Renal cortical epithelial cell (primary cell): ENCODE results near the gene EPS15. TPM values are rescaled to one million over a fixed set of nuclear protein-coding genes. Genes with fewer than 3 reads are reported as not detected.
"Not testable (repeated sequence)": the region's sequence is repeated elsewhere in the genome, so short reads cannot be mapped to it uniquely, and the experiment has no call there.

ENCODE experiments used
- DNase-seq: peaks from one replicate; pipeline ENCODE4 v3.0.0-alpha.2; 2011; ENCODE audit warnings: low read depth
- total RNA-seq: library from RNA; depleted of rRNA; stranded (reverse); fragments of >200 nt; gene quantifications from 2 replicates; pipeline ENCODE4 v1.2.3, GENCODE V29; 2014

The EPS15 gene
- total RNA-seq, 1 donor from 2014 or later, result 67.6 TPM

- DNase-seq, result no peak
These were observed 4.3 kb downstream of the EPS15 start for GRCh38 chr1:51514733-51515132.

GRCh38 chr1:51512606-51513005, 6.5 kb downstream of the EPS15 start:
- DNase-seq, result no peak

- DNase-seq, result no peak
These were observed 6.9 kb downstream of the EPS15 start for GRCh38 chr1:51512120-51512519.

- DNase-seq, result no peak
These were observed 9.3 kb downstream of the EPS15 start for GRCh38 chr1:51509773-51510172.

GRCh38 chr1:51506537-51506936, 12.5 kb downstream of the EPS15 start:
- DNase-seq, result peak; percentile 39

GRCh38 chr1:51504806-51505525, 14.1 kb downstream of the EPS15 start:
- peak; percentile 45 for DNase-seq

- not testable (repeated sequence) for DNase-seq
These were observed 17.8 kb downstream of the EPS15 start for GRCh38 chr1:51501218-51501630.

GRCh38 chr1:51499694-51500093, 19.4 kb downstream of the EPS15 start:
- no peak for DNase-seq

- DNase-seq, result no peak
These were observed 20.1 kb downstream of the EPS15 start for GRCh38 chr1:51498924-51499323.

GRCh38 chr1:51497340-51497739, 21.7 kb downstream of the EPS15 start:
- DNase-seq, result no peak

GRCh38 chr1:51494138-51494830, 24.8 kb downstream of the EPS15 start:
- DNase-seq, result no peak

GRCh38 chr1:51491166-51491981, 27.7 kb downstream of the EPS15 start:
- no peak for DNase-seq

- DNase-seq, result no peak
These were observed 29.6 kb downstream of the EPS15 start for GRCh38 chr1:51489472-51489871.

- DNase-seq, result no peak
These were observed 30.6 kb downstream of the EPS15 start for GRCh38 chr1:51488372-51489050.

GRCh38 chr1:51487628-51488027, 31.4 kb downstream of the EPS15 start:
- no peak for DNase-seq

- peak; percentile 90 for DNase-seq
These were observed 34.5 kb downstream of the EPS15 start for GRCh38 chr1:51484591-51484990.

- no peak for DNase-seq
These were observed 36.2 kb downstream of the EPS15 start for GRCh38 chr1:51482881-51483280.

GRCh38 chr1:51474832-51475620, 44.0 kb downstream of the EPS15 start:
- DNase-seq, result not testable (repeated sequence)

- no peak for DNase-seq
These were observed 45.5 kb downstream of the EPS15 start for GRCh38 chr1:51473331-51474115.

- DNase-seq, result no peak
These were observed 46.7 kb downstream of the EPS15 start for GRCh38 chr1:51472359-51472758.
